MM.1S (cell line): ENCODE measurements around the gene FCHSD2.

Experiments used
- DNase-seq: peaks from one replicate; pipeline ENCODE4 v3.0.0-alpha.2; 2015
- H2AFZ ChIP-seq: fragments of 300-600 bp; sonication (generic); 2 replicates; pipeline ENCODE4 v1.6.0; 2016; ENCODE audit warnings: antibody characterized with exemption, low read length
- H3F3A ChIP-seq: fragments of 300-600 bp; sonication (generic); 2 replicates; pipeline ENCODE4 v1.6.1; 2016; ENCODE audit warnings: mild to moderate bottlenecking, antibody characterized with exemption, low read length, moderate library complexity, mixed read lengths; ENCODE audit not compliant: insufficient read depth
- H3K27ac ChIP-seq: fragments of 300-600 bp; sonication (generic); 2 replicates; pipeline ENCODE4 v1.5.1; 2016; ENCODE audit warnings: mild to moderate bottlenecking, low read length
- H3K27me3 ChIP-seq: fragments of 300-600 bp; sonication (generic); replicated peaks from 2 replicates; pipeline ENCODE4 v1.6.0; 2016; ENCODE audit warnings: low read length; ENCODE audit not compliant: insufficient read depth
- H3K36me3 ChIP-seq: fragments of 300-600 bp; sonication (generic); replicated peaks from 2 replicates; pipeline ENCODE4 v1.6.1; 2016; ENCODE audit warnings: mild to moderate bottlenecking, low read length, mixed read lengths; ENCODE audit not compliant: insufficient read depth
- H3K4me1 ChIP-seq: fragments of 300-600 bp; sonication (generic); 2 replicates; pipeline ENCODE4 v1.6.1; 2016; ENCODE audit warnings: low read length, mixed read lengths
- H3K4me2 ChIP-seq: fragments of 300-600 bp; sonication (generic); 2 replicates; pipeline ENCODE4 v1.6.0; 2016; ENCODE audit warnings: low read depth, low read length
- H3K4me3 ChIP-seq: fragments of 300-600 bp; sonication (generic); 2 replicates; pipeline ENCODE4 v1.5.1; 2016; ENCODE audit warnings: low read length, mixed read lengths
- H3K79me2 ChIP-seq: fragments of 300-600 bp; sonication (generic); 2 replicates; pipeline ENCODE4 v1.6.1; 2016; ENCODE audit warnings: mixed run types, low read length, mixed read lengths
- H3K9ac ChIP-seq: fragments of 300-600 bp; sonication (generic); 2 replicates; pipeline ENCODE4 v1.6.1; 2016; ENCODE audit warnings: low read length, mixed read lengths
- H3K9me2 ChIP-seq: fragments of 300-600 bp; sonication (generic); replicated peaks from 2 replicates; pipeline ENCODE4 v1.6.1; 2016; ENCODE audit warnings: mild to moderate bottlenecking, low read length, mixed read lengths; ENCODE audit not compliant: insufficient read depth
- H3K9me3 ChIP-seq: fragments of 300-600 bp; sonication (generic); replicated peaks from 2 replicates; pipeline ENCODE4 v1.6.1; 2016; ENCODE audit warnings: mild to moderate bottlenecking, low read length, mixed read lengths; ENCODE audit not compliant: insufficient read depth
- H4K20me1 ChIP-seq: fragments of 300-600 bp; sonication (generic); 2 replicates; pipeline ENCODE4 v1.6.1; 2016; ENCODE audit warnings: mild to moderate bottlenecking, low read length, moderate library complexity, mixed read lengths; ENCODE audit not compliant: insufficient read depth
- CTCF ChIP-seq: fragments of 300-600 bp; sonication (generic); IDR thresholded peaks from 2 replicates; pipeline ENCODE4 v1.5.1; 2016; ENCODE audit warnings: antibody characterized with exemption, low read length, mixed read lengths
- EZH2 ChIP-seq: fragments of 300-600 bp; sonication (generic); optimal IDR thresholded peaks from 2 replicates; pipeline ENCODE3; 2017; ENCODE audit warnings: low read depth, mild to moderate bottlenecking, antibody characterized with exemption, low read length, mixed read lengths
- EZH2phosphoT487 ChIP-seq: fragments of 300-600 bp; sonication (generic); IDR thresholded peaks from 2 replicates; pipeline ENCODE4 v1.6.1; 2018; ENCODE audit warnings: antibody characterized with exemption, low read length

FCHSD2 gene

GRCh38 chr11:73170140-73170539 is 28.0 kb upstream of the FCHSD2 start:
- no peak for TF ChIP-seq CTCF
- TF ChIP-seq EZH2 = no peak
- TF ChIP-seq EZH2phosphoT487 = no peak
- Histone ChIP-seq H3K27ac (no peak overlapping the region), H3K9ac (no peak overlapping the region), H3K9me3 (no peaks in the 10 kb centered on the region), H3K4me2 (no peak overlapping the region), H3K79me2 (no peaks in the 10 kb centered on the region), H3F3A (no peaks in the 10 kb centered on the region), H3K36me3 (no peaks in the 10 kb centered on the region), H3K4me3 (no peak overlapping the region), H3K4me1 (no peaks in the 10 kb centered on the region), H2AFZ (no peak overlapping the region), H3K9me2 (no peaks in the 10 kb centered on the region), H4K20me1 (no peaks in the 10 kb centered on the region), H3K27me3 (no peaks in the 10 kb centered on the region)
- no peak for DNase-seq

- Histone ChIP-seq H3K9me3 (no peaks in the 10 kb centered on the region), H3F3A (no peaks in the 10 kb centered on the region), H3K4me2 (no peak overlapping the region), H4K20me1 (no peaks in the 10 kb centered on the region), H3K9me2 (no peaks in the 10 kb centered on the region), H3K27ac (no peak overlapping the region), H3K79me2 (no peaks in the 10 kb centered on the region), H3K4me3 (no peak overlapping the region), H3K4me1 (no peaks in the 10 kb centered on the region), H3K27me3 (no peaks in the 10 kb centered on the region), H3K36me3 (no peaks in the 10 kb centered on the region), H2AFZ (no peak overlapping the region), H3K9ac (no peak overlapping the region)
- no peak for TF ChIP-seq EZH2phosphoT487
- TF ChIP-seq CTCF = no peak
- no peak for DNase-seq
These were observed 26.9 kb upstream of the FCHSD2 start for GRCh38 chr11:73168925-73169579.

GRCh38 chr11:73167363-73167954 is 25.3 kb upstream of the FCHSD2 start:
- no peak for TF ChIP-seq EZH2
- no peak for TF ChIP-seq EZH2phosphoT487
- TF ChIP-seq CTCF = no peak
- no peak overlapping the region for H2AFZ ChIP-seq
- no peaks in the 10 kb centered on the region for H3K79me2 ChIP-seq
- H4K20me1 ChIP-seq = no peaks in the 10 kb centered on the region
- no peaks in the 10 kb centered on the region for H3K27me3 ChIP-seq
- no peak overlapping the region for H3K4me3 ChIP-seq
- no peak for DNase-seq
- no peaks in the 10 kb centered on the region for H3K4me1 ChIP-seq
- H3K9ac ChIP-seq = no peak overlapping the region
- no peaks in the 10 kb centered on the region for H3K9me3 ChIP-seq
- H3K36me3 ChIP-seq = no peaks in the 10 kb centered on the region
- H3K27ac ChIP-seq = no peak overlapping the region
- no peaks in the 10 kb centered on the region for H3F3A ChIP-seq
- H3K4me2 ChIP-seq = no peak overlapping the region
- H3K9me2 ChIP-seq = no peaks in the 10 kb centered on the region
